IMR-90 (cell line): ENCODE measurements around the gene PRH1. TPM values are rescaled to one million over a fixed set of nuclear protein-coding genes. Genes with fewer than 3 reads are reported as not detected.

Experiments used
- ATAC-seq: fragments of 200-7000 bp; cut with Tn5 transposase; 2 replicates; pipeline ENCODE4 v1.9.1; 2020; ENCODE audit warnings: low read depth, mild to moderate bottlenecking, moderate library complexity
- BruUV-seq: library from RNA; stranded (reverse); fragments of 400-500 nt; replicated peaks from 2 replicates; lab custom pipeline; 2021; lab: Mats Ljungman, UMichigan
- CTCF ChIA-PET: fragments of 300-600 bp; formaldehyde crosslinking; extraction: SDS; loops from one replicate; lab custom pipeline; 2021; ENCODE audit warnings: antibody characterized with exemption; lab: Yijun Ruan, JAX
- POLR2A ChIA-PET: fragments of 300-600 bp; sonication (Branson Sonifier 250); formaldehyde crosslinking; loops from one replicate; lab custom pipeline; 2022; ENCODE audit warnings: antibody characterized with exemption; ENCODE audit not compliant: unreplicated experiment; lab: Charles Lee
- DNase-seq: peaks from one replicate; pipeline ENCODE4 v3.0.0; 2013
- H2AFZ ChIP-seq: replicated peaks from 2 replicates; pipeline ENCODE3; 2013; ENCODE audit warnings: low read length, mild to moderate bottlenecking; ENCODE audit not compliant: poor library complexity
- H2AK5ac ChIP-seq: 2 replicates; pipeline ENCODE4 v1.6.1; 2013; ENCODE audit warnings: low read depth, low read length, inconsistent platforms
- H2AK9ac ChIP-seq: replicated peaks from 2 replicates; pipeline ENCODE3; 2013; ENCODE audit warnings: mild to moderate bottlenecking, low read depth, low read length, moderate library complexity; ENCODE audit not compliant: poor library complexity
- H2BK120ac ChIP-seq: 2 replicates; pipeline ENCODE4 v1.6.1; 2013; ENCODE audit warnings: low read depth, low read length, inconsistent platforms
- H2BK15ac ChIP-seq: 3 replicates; pipeline ENCODE4 v1.6.1; 2013; ENCODE audit warnings: low read depth, low read length, inconsistent platforms
- H2BK20ac ChIP-seq: 2 replicates; pipeline ENCODE4 v1.6.1; 2013; ENCODE audit warnings: low read depth, mild to moderate bottlenecking, inconsistent platforms, low read length, moderate library complexity
- H2BK5ac ChIP-seq: 2 replicates; pipeline ENCODE4 v1.6.1; 2013; ENCODE audit warnings: mild to moderate bottlenecking, low read depth, low read length, inconsistent platforms; ENCODE audit not compliant: poor library complexity, severe bottlenecking
- H3K14ac ChIP-seq: replicated peaks from 2 replicates; pipeline ENCODE4 v1.6.1; 2013; ENCODE audit warnings: low read depth, low read length, inconsistent platforms
- H3K18ac ChIP-seq: 2 replicates; pipeline ENCODE4 v1.6.1; 2013; ENCODE audit warnings: low read depth, low read length, control low read depth
- H3K23ac ChIP-seq: 2 replicates; pipeline ENCODE4 v1.6.1; 2013; ENCODE audit warnings: low read depth, low read length, inconsistent platforms
- H3K27ac ChIP-seq: 2 replicates; pipeline ENCODE4 v1.5.1; 2013; ENCODE audit warnings: mild to moderate bottlenecking, control low read depth, low read length; ENCODE audit not compliant: insufficient read depth
- H3K27me3 ChIP-seq: 2 replicates; pipeline ENCODE4 v1.6.1; 2013; ENCODE audit warnings: low read length; ENCODE audit not compliant: control insufficient read depth, insufficient read depth
- H3K36me3 ChIP-seq: 2 replicates; pipeline ENCODE4 v1.6.1; 2013; ENCODE audit warnings: low read length, mixed read lengths; ENCODE audit not compliant: control insufficient read depth, insufficient read depth
- H3K4ac ChIP-seq: 2 replicates; pipeline ENCODE4 v1.6.1; 2013; ENCODE audit warnings: low read depth, low read length, inconsistent platforms
- H3K4me1 ChIP-seq: 2 replicates; pipeline ENCODE4 v1.6.1; 2013; ENCODE audit warnings: low read length, mixed read lengths; ENCODE audit not compliant: control insufficient read depth, insufficient read depth
- H3K4me2 ChIP-seq: 2 replicates; pipeline ENCODE4 v1.6.1; 2013; ENCODE audit warnings: low read depth, mild to moderate bottlenecking, control low read depth, low read length, moderate library complexity
- H3K4me3 ChIP-seq: 2 replicates; pipeline ENCODE4 v1.5.1; 2013; ENCODE audit warnings: low read depth, mild to moderate bottlenecking, control low read depth, low read length, moderate library complexity; ENCODE audit not compliant: insufficient read depth
- H3K56ac ChIP-seq: 2 replicates; pipeline ENCODE4 v1.6.1; 2013; ENCODE audit warnings: low read length, inconsistent platforms; ENCODE audit not compliant: insufficient read depth; ENCODE audit errors: extremely low read depth
- H3K79me1 ChIP-seq, 2 experiments: 2 replicates each; pipeline ENCODE4 v1.6.1; 2013; ENCODE audit warnings: low read length in 2 of 2, inconsistent platforms in 1 of 2, low read depth in 1 of 2
- H3K9ac ChIP-seq: 2 replicates; pipeline ENCODE4 v1.6.1; 2013; ENCODE audit warnings: low read depth, low read length, control low read depth
- H3K9me1 ChIP-seq: 2 replicates; pipeline ENCODE4 v1.6.1; 2013; ENCODE audit warnings: low read length, inconsistent platforms; ENCODE audit not compliant: insufficient read depth
- H3K9me3 ChIP-seq: 2 replicates; pipeline ENCODE4 v1.6.1; 2013; ENCODE audit warnings: low read length; ENCODE audit not compliant: control insufficient read depth, insufficient read depth
- H4K20me1 ChIP-seq: 2 replicates; pipeline ENCODE4 v1.6.1; 2013; ENCODE audit warnings: low read length, inconsistent platforms; ENCODE audit not compliant: insufficient read depth
- H4K5ac ChIP-seq: 2 replicates; pipeline ENCODE4 v1.6.1; 2013; ENCODE audit warnings: mild to moderate bottlenecking, low read depth, low read length, control low read depth
- H4K8ac ChIP-seq, 2 experiments: 2 replicates each; pipeline ENCODE4 v1.6.1; 2013; ENCODE audit warnings: low read depth in 2 of 2, low read length in 2 of 2, control low read depth in 1 of 2, inconsistent platforms in 1 of 2
- H4K91ac ChIP-seq: 2 replicates; pipeline ENCODE4 v1.6.1; 2013; ENCODE audit warnings: low read depth, low read length, inconsistent platforms; ENCODE audit not compliant: insufficient read depth
- BHLHE40 ChIP-seq: fragments of 150-350 bp; IDR thresholded peaks from 2 replicates; pipeline ENCODE4 v1.6.1; 2016; ENCODE audit warnings: mild to moderate bottlenecking, low read depth, low read length
- CEBPB ChIP-seq: IDR thresholded peaks from 2 replicates; pipeline ENCODE4 v1.6.1; 2012; ENCODE audit warnings: low read depth, low read length, improper control_type of control experiment
- CHD1 ChIP-seq: IDR thresholded peaks from 2 replicates; pipeline ENCODE4 v1.6.1; 2012; ENCODE audit warnings: low read depth, low read length, improper control_type of control experiment
- ELK1 ChIP-seq: fragments of 150-350 bp; IDR thresholded peaks from 2 replicates; pipeline ENCODE4 v1.6.1; 2016; ENCODE audit warnings: low read depth, mild to moderate bottlenecking, low read length, moderate library complexity, borderline replicate concordance
- FOS ChIP-seq: fragments of 150-350 bp; IDR thresholded peaks from 2 replicates; pipeline ENCODE4 v1.6.1; 2016; ENCODE audit warnings: low read depth, low read length
- MAFK ChIP-seq: IDR thresholded peaks from 2 replicates; pipeline ENCODE4 v1.6.1; 2012; ENCODE audit warnings: low read depth, low read length, improper control_type of control experiment
- MAZ ChIP-seq: IDR thresholded peaks from 2 replicates; pipeline ENCODE4 v1.6.1; 2012; ENCODE audit warnings: low read depth, mild to moderate bottlenecking, low read length, improper control_type of control experiment, moderate library complexity, borderline replicate concordance
- MXI1 ChIP-seq: IDR thresholded peaks from 2 replicates; pipeline ENCODE4 v1.6.1; 2012; ENCODE audit warnings: low read depth, mild to moderate bottlenecking, low read length, moderate library complexity, borderline replicate concordance
- NFE2L2 ChIP-seq: fragments of 150-350 bp; IDR thresholded peaks from 2 replicates; pipeline ENCODE4 v1.6.1; 2016; ENCODE audit warnings: low read depth, mild to moderate bottlenecking, low read length
- POLR2A ChIP-seq: IDR thresholded peaks from 2 replicates; pipeline ENCODE4 v1.6.1; 2012; ENCODE audit warnings: mild to moderate bottlenecking, low read depth, low read length
- RAD21 ChIP-seq: IDR thresholded peaks from 2 replicates; pipeline ENCODE4 v1.6.1; 2012; ENCODE audit warnings: low read length, improper control_type of control experiment
- RCOR1 ChIP-seq: IDR thresholded peaks from 2 replicates; pipeline ENCODE4 v1.6.1; 2012; ENCODE audit warnings: mild to moderate bottlenecking, low read length, improper control_type of control experiment; ENCODE audit not compliant: insufficient replicate concordance
- RFX5 ChIP-seq: IDR thresholded peaks from 2 replicates; pipeline ENCODE4 v1.8.0; 2012; ENCODE audit warnings: low read depth, mild to moderate bottlenecking, low read length, moderate library complexity
- SMC3 ChIP-seq: fragments of 150-350 bp; IDR thresholded peaks from 2 replicates; pipeline ENCODE4 v1.6.1; 2016; ENCODE audit warnings: low read depth, mild to moderate bottlenecking, antibody characterized with exemption, low read length, moderate library complexity
- USF2 ChIP-seq: fragments of 150-350 bp; IDR thresholded peaks from 2 replicates; pipeline ENCODE4 v1.6.1; 2017; ENCODE audit warnings: mild to moderate bottlenecking, antibody characterized with exemption, low read length, low read depth
- WGBS, 2 experiments: methylation state at CpG; one replicate each; pipeline versions ENCODE4 v1.1.5 to v1.1.7; 2013; ENCODE audit warnings: missing lambda C conversion rate in 2 of 2; ENCODE audit not compliant: insufficient read length in 1 of 2; ENCODE audit errors: extremely low coverage in 2 of 2; 5-methylcytosine and 5-hydroxymethylcytosine counted together
- dilution Hi-C: fragments of 300-500 bp; cut with HindIII; formaldehyde crosslinking; loops from one replicate; pipeline ENCODE4 v1.14.3; 2018; ENCODE audit warnings: low sequenced_read_pairs; ENCODE audit not compliant: unreplicated experiment
- in situ Hi-C: fragments of 300-500 bp; cut with MboI; formaldehyde crosslinking; loops from 3 replicates; pipeline ENCODE4 v1.14.3; 2019; ENCODE audit warnings: low sequenced_read_pairs, inconsistent platforms, mixed read lengths
- intact Hi-C: fragments of 100-400 bp; cut with micrococcal nuclease; formaldehyde crosslinking; loops from 2 replicates; pipeline ENCODE4 v1.10.0; 2022
- polyA plus RNA-seq, 3 experiments: library from polyadenylated mRNA; depleted of rRNA; stranded (reverse); fragments of >200 nt; gene quantifications; 2 replicates each; pipeline ENCODE4 v1.2.3, GENCODE V29; 2012; ENCODE audit warnings: low replicate concordance in 1 of 3
- total RNA-seq: library from RNA; depleted of rRNA; stranded (reverse); fragments of >200 nt; gene quantifications from 2 replicates; pipeline ENCODE4 v1.2.3, GENCODE V29; 2012
- TF ChIP-seq, protein P1 (sequence below): conservative IDR thresholded peaks from 2 replicates; pipeline ENCODE4 v1.5.1; 2012; ENCODE audit warnings: mild to moderate bottlenecking, low read depth, low read length, improper control_type of control experiment

Gene PRH1
- total and polyA plus RNA-seq, 2 of the 4 experiments (the other 2 are of a cell fraction): 3.0 to 18.8 TPM

GRCh38 chr12:10847744-10848143 is 36.3 kb downstream of the PRH1 start:
- WGBS, 2 experiments: no CpG with 5 or more reads among the region's 2 CpGs
- H3K23ac ChIP-seq: no peak overlapping the region
- no peaks in the 10 kb centered on the region for H3K79me1 ChIP-seq
- H3K18ac ChIP-seq: no peak overlapping the region
- no peak for DNase-seq
- H4K20me1 ChIP-seq: no peaks in the 10 kb centered on the region
- no peak overlapping the region for H2AK9ac ChIP-seq
- no peak overlapping the region for H2BK15ac ChIP-seq
- no peaks in the 10 kb centered on the region for H3K27me3 ChIP-seq
- no TSS peak for BruUV-seq
- intact Hi-C loops: no loop called here
- H3K36me3 ChIP-seq: no peaks in the 10 kb centered on the region
- ATAC-seq: no peak
- in situ Hi-C loops: no loop called here
- no peaks in the 10 kb centered on the region; the same call in 1 of the 2 replicates for H3K9me1 ChIP-seq
- no peak overlapping the region for H2AK5ac ChIP-seq
- H3K27ac ChIP-seq: no peak overlapping the region
- ChIA-PET POLR2A (interaction anchor here (0.6 kb wide), 1 partner anchor 677 kb away, joined by 7 read pairs; no protein-coding TSS in a partner anchor), CTCF (no interaction called here)
- no peak overlapping the region for H4K5ac ChIP-seq
- no peak overlapping the region for H2BK120ac ChIP-seq
- H3K4ac ChIP-seq: no peak overlapping the region
- dilution Hi-C loops: no loop called here
- H2AFZ ChIP-seq: no peak overlapping the region
- H2BK5ac ChIP-seq: no peak overlapping the region
- H3K9me3 ChIP-seq: no peaks in the 10 kb centered on the region
- no peak overlapping the region for H3K14ac ChIP-seq
- H2BK20ac ChIP-seq: no peak overlapping the region
- TF ChIP-seq NFE2L2: no peak
- TF ChIP-seq ELK1: no peak
- TF ChIP-seq POLR2A: no peak
- no peak for TF ChIP-seq BHLHE40
- no peak for TF ChIP-seq MXI1
- no peak for TF ChIP-seq RFX5
- TF ChIP-seq RCOR1: no peak
- TF ChIP-seq FOS: no peak
- TF ChIP-seq, protein P1, sequence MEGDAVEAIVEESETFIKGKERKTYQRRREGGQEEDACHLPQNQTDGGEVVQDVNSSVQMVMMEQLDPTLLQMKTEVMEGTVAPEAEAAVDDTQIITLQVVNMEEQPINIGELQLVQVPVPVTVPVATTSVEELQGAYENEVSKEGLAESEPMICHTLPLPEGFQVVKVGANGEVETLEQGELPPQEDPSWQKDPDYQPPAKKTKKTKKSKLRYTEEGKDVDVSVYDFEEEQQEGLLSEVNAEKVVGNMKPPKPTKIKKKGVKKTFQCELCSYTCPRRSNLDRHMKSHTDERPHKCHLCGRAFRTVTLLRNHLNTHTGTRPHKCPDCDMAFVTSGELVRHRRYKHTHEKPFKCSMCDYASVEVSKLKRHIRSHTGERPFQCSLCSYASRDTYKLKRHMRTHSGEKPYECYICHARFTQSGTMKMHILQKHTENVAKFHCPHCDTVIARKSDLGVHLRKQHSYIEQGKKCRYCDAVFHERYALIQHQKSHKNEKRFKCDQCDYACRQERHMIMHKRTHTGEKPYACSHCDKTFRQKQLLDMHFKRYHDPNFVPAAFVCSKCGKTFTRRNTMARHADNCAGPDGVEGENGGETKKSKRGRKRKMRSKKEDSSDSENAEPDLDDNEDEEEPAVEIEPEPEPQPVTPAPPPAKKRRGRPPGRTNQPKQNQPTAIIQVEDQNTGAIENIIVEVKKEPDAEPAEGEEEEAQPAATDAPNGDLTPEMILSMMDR: no peak
- TF ChIP-seq SMC3: no peak
- TF ChIP-seq CHD1: no peak
- no peak for TF ChIP-seq MAZ
- TF ChIP-seq USF2: no peak
- no peak for TF ChIP-seq RAD21
- no peak for TF ChIP-seq MAFK
- no peak for TF ChIP-seq CEBPB
- no peaks in the 10 kb centered on the region for H3K4me1 ChIP-seq
- no peak overlapping the region for H3K56ac ChIP-seq
- H4K8ac ChIP-seq: no peak overlapping the region
- no peak overlapping the region for H3K4me2 ChIP-seq
- no peak overlapping the region for H3K9ac ChIP-seq
- no peak overlapping the region for H3K4me3 ChIP-seq
- no peak overlapping the region for H4K91ac ChIP-seq
